T-helper 2 cell treated with Interferon-gamma antibody and Interleukin-4, amounts not matched to agents 100 ng/mL and 5 ng/mL, for 36 hours (primary cell): ENCODE results near the gene ZMYND19. TPM values are rescaled to one million over a fixed set of nuclear protein-coding genes. Genes with fewer than 3 reads are reported as not detected.
"Not testable (repeated sequence)": the region's sequence is repeated elsewhere in the genome, so short reads cannot be mapped to it uniquely, and the experiment has no call there.

ENCODE experiments used
- intact Hi-C: fragments of 100-400 bp; cut with micrococcal nuclease; formaldehyde crosslinking; loops from one replicate; pipeline ENCODE4 v1.15.1; 2023
- total RNA-seq: library from RNA; stranded (reverse); gene quantifications from 2 replicates; pipeline ENCODE4 v1.2.3, GENCODE V29; 2022

Gene ZMYND19
- total RNA-seq, 1 donor from 2014 or later: 40.1 TPM

- intact Hi-C loops: no loop called here
These were observed 24.5 kb upstream of the ZMYND19 start for GRCh38 chr9:137614631-137615386.

DNA sequence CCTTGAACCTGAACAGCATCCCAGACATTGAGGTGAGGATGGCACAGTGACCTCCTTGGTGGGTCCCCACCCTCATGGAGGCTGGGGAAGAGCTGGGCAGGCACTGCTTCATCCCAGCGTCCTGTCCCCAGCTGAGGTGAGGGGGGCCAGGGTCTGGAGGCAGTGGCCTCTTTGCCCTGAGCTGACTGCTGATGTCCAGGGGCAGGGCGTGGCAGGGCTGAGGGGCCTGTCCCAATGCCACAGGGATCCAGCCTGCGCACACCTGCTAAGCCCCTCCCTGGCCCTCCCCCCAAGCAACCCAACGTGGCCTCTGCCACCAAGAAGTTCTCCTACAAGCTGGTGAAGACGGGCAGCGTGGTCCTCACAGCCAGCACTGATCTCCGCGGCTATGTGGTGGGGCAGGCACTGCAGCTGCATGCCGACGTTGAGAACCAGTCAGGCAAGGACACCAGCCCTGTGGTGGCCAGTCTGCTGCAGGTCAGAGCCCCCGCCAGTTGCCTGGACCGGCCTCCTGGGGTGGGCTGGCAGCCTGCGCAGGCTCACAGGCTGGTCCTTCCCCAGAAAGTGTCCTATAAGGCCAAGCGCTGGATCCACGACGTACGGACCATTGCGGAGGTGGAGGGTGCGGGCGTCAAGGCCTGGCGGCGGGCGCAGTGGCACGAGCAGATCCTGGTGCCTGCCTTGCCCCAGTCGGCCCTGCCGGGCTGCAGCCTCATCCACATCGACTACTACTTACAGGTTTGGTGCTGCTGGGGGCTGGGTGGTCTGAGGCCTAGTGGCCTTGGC lies 23.6 kb upstream of the ZMYND19 start:
- intact Hi-C loops: no loop called here

DNA sequence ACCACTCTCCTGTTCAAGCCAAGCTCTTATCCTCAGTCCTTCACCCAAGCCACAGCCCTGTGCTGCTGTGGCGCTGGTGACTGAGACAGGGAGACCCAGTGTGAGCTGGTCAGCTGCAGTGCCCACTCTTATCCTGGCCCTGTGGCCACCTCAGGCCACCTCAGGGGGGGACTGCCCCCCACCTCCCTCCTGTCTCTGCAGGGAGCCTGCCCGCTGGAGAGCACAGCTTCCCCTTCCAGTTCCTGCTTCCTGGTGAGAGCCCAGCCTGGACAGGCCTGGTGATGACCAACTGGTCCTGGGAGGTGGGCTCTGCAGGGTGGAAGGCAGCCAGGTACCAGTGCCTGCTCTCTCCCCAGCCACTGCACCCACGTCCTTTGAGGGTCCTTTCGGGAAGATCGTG lies 22.9 kb upstream of the ZMYND19 start:
- intact Hi-C loops: no loop called here

DNA sequence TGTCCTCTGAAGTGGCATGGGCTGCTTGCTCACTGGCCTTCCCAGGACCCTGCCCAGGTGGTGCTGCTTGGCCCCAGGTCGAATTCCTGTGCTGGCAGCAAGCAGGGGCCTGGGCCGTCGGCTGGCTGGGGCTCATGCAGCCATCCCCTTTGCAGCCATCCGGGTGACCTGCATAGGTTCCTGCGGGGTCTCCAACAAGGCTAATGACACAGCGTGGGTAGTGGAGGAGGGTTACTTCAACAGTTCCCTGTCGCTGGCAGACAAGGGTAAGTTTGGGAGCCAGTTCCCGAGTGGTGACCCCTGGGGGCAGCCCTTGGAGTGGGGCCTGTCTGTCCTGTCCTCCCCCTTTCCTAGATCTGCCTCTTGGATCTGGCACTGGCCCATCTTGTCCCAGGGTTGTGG lies 22.4 kb upstream of the ZMYND19 start:
- intact Hi-C loops: no loop called here

- intact Hi-C loops: no loop called here
These were observed 21.6 kb upstream of the ZMYND19 start for GRCh38 chr9:137611623-137612609.

DNA sequence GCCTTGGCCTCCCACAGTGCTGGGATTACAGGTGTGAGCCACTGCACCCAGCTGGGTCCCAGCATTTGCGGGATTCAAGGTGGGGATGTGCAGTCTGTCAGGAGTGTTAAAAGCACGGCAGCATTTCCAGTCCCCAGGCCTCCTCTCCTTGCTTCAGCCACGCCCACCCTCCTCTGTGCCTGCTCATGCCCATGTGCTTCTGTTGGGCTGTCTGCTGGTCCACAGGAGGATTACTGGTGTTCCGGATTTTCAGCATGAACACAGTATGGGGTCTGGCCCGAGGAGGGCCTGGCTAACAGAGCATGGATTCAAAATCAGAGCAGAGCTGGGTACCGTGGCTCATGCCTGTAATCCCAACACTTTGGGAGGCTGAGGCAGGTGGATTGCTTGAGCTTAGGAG lies 20.6 kb upstream of the ZMYND19 start:
- intact Hi-C loops: no loop called here

- intact Hi-C loops: loop anchor here (5.0 kb wide), 1 partner anchor 815 kb away; the partner anchor contains the start of gene TMEM141
These were observed 17.0 kb upstream of the ZMYND19 start for GRCh38 chr9:137607141-137607857.

DNA sequence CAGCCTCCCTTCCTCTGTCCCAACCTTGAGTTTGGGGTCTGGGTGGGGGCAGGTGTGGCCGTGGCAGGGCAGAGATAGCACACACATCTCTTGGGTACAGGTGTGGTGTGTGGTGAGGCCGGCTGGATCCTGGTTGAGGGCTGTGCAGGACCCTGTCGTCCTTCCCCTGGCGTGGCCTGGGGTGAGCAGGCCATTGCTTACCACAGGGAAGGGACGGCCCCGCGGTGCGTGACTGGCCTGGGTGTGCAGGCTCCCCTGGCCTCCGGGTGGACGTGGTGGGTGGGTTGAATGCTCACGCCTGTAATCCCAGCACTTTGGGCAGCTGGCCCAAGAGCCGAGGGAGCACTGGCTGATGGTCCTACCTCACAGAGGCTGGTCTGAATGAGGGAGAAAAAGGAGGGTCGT lies 16.4 kb upstream of the ZMYND19 start:
- intact Hi-C loops: loop anchor here (5.0 kb wide), 1 partner anchor 814 kb away; the partner anchor contains the start of gene TMEM141

DNA sequence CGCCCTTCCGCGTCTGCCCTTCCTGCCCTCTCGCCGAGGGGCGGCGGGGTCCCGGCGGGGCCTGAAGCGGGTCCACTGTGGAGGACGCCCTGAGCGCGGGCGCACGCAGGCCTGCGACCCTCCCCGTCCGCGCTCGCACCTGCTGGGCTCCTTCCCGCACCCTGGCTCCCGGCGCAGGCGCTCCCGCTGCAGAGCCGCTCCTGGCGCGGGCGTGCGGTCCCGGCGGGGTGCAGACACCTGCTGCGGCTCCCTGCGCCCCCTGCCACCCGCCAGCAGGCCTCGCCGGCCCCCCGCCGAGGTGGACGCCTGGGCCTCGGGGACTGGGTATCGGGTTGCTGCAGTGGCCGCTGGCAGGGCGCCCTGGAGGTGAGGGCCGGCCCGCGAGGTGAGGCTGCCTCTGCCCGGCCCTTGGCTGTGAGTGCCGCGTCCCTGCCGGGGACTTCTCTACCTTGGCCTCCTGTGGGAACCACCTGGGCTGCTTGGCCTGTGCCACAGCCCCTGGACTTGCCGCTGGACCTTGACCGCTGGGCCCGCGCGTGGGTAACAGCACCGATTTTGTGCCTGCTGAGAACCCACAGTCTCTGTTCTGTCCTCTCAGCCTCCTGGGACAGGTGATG lies 15.8 kb upstream of the ZMYND19 start:
- intact Hi-C loops: loop anchor here (5.0 kb wide), 1 partner anchor 814 kb away; the partner anchor contains the start of gene TMEM141

DNA sequence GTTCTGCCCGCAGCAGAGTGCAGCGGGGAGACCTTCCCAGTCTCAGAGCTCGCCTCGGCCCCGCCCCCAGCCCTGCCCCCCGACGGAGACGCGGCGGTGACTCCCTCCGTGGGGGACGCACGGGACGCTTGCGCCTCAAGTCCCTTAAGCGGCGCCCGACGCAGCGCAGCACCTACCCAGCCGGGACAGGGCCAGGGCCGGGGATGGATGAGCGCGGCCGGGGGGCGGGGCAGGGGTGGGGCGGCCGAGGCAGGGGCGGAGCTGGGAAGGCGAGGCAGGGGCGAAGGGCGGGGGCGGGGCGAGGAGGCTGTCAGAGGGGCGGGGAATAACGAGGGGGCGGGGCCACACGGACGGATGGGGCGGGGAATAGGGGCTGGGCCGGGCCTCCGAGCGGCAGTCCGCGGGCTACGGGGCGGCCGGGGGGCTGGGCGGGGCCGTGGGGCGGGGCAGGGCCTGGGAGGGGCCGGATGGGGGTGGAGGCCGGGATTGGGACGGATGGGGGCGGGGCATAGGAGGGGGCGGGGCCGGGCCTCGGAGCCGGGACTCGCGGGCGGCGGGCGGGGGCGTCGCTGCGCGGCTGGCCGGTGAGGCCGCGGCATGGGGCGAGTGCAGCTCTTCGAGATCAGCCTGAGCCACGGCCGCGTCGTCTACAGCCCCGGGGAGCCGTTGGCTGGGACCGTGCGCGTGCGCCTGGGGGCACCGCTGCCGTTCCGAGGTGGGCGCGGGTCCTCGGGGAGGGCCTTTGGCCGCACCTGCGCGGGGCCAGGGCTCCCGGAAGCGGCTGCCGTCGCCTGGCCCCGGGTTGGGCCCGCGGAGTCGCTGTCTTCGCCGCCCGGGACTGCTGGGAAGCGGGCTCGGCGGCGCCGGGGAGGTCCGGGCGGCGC lies 15.1 kb upstream of the ZMYND19 start, which contains the start of gene ARRDC1:
Gene ARRDC1 (plus strand): TSS at position 566 of the 884 bp plus-strand sequence. CDS start 32 bp downstream, at position 598.
- intact Hi-C loops: loop anchor here (1.0 to 5.0 kb wide), 7 partner anchors 13 to 813 kb away; partner anchors contain the start of genes DPH7, EXD3, MRPL41 and NOXA1

GRCh38 chr9:137604345-137605086 lies 14.2 kb upstream of the ZMYND19 start:
- intact Hi-C loops: loop anchor here (1.0 to 5.0 kb wide), 7 partner anchors 14 to 812 kb away; partner anchors contain the start of genes DPH7, EXD3, MRPL41 and NOXA1

- intact Hi-C loops: loop anchor here (2.0 kb wide), 1 partner anchor 145 kb away; the partner anchor contains the start of gene NSMF
These were observed 13.6 kb upstream of the ZMYND19 start for GRCh38 chr9:137603879-137604278.

DNA sequence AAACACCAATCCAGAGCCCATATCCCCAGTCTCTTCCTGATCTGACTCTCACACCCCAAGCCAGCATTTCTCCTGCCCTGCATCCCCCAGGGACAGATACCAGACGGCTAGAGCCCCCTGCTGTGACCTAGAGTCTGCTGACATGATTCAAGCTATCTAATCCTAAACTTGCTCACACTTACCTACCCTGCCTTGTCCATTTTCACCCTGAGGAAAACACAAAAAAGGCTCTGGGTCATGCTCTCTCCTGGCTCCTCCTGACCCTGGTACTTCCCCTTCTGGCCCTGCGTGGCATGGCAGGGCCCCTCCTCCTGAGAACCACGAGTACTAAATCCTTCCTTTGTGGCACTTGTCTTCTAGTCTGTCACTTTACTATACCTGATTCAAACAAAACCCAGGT lies 12.3 kb upstream of the ZMYND19 start:
- intact Hi-C loops: no loop called here

DNA sequence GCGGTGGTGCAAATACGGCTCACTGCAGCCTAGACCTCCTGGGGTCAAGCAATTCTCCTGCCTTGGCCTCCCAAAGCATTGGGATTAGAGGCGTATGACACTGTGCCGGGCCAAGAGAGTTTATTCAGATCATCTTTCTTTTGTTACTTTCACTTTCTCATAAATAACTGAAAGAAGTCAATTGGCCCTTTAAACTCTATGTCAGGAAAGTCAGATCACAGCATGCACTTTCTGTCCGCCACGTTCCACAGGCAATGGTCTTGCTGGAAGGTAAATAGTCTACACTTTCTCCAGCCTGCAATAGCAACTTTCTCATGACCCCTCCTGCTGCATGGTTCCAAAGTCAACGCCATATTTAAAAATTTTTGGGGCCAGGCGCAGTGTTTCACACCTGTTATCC lies 8.6 kb upstream of the ZMYND19 start:
- intact Hi-C loops: no loop called here

DNA sequence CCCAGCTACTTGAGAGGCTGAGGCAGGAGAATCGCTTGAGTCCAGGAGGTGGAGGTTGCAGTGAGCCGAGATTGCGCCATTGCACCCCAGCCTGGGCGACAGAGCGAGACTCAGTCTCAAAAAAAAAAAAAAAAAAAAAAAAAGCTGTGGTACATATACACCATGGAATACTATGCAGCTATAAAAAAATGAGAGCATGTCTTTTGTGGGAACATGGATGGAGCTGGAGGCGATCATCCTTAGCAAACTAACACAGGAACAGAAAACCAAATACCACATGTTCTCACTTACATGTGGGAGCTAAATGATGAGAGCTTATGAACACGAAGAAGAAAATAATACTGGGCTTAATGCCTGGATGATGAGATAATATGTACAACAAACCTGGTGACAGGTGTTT lies 6.3 kb upstream of the ZMYND19 start:
- intact Hi-C loops: not testable (repeated sequence)

- intact Hi-C loops: no loop called here
These were observed 2.9 kb upstream of the ZMYND19 start for GRCh38 chr9:137593176-137593575.

- intact Hi-C loops: no loop called here
These were observed 2.5 kb upstream of the ZMYND19 start for GRCh38 chr9:137592767-137593166.

GRCh38 chr9:137590123-137590468 lies 216 bp downstream of the ZMYND19 start:
- intact Hi-C loops: loop anchor here (1.0 kb wide), 4 partner anchors 11 to 39 kb away; partner anchors contain the start of genes ARRDC1, EHMT1 and MRPL41
